NCI-H82 treated with DMSO at 0.1 percent for 48 hours (cell line): ENCODE measurements around the gene SIGMAR1.

ENCODE experiments used
- DNase-seq: peaks from one replicate; lab custom pipeline; 2025; ENCODE audit not compliant: unreplicated experiment; lab: John Stamatoyannopoulos, UW

SIGMAR1 gene

DNA sequence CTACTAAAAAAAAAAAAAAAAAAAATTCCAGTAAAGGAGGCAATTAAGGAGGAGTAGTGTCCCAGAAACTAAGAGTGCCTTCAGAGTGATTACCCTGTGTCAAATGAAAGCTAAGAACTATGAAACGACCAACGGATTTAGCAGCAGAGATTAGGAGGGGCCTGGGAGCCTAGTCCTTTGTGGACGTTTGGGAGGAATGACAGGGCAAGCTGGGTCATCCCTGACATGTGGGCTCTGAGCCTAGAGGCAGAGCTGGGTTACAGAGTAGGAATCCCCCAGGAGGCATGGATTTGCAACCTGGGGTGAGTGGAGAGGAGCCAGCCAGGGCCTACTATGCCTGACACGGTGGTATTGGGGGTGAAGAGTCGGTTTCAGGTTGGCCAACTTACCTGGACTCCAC, 4.4 kb downstream of the SIGMAR1 start:
- DNase-seq, result no peak

DNA sequence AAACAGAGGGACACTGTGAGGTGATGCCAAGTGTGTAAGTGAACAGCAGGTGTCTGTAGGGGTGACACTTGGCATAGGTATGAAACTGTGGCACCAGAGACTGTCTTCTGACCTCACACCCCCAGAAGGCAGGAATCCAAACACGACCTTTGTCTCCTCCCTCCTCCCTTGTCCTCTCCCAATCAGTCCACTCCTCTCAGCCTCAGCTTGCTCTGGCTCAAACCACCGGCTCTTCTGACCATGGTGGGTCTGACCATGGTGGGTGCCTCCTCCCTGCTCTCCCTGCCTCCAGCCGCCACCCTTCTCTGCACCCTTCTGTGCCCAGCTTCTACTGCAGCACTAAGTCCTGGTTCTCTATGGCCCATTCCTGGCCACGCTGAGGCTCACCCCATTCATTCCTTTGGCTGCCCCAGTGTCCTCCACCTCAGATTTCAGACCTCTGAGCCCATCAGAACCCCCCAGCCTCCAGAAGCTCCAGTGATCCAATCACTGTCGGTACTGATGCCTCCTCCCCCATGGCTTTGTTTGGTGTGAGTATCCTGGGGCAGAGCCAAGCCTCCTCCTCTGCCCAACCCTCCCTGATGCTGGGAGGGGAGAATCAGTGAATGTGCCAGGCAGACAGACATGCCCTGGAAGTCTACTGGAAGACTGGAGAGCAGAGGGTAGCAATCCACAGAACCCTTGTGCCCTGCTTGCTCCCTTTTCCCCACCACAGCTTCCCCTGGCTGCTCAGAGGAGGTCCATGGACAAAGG, 7.0 kb downstream of the SIGMAR1 start:
- DNase-seq, result no peak

DNA sequence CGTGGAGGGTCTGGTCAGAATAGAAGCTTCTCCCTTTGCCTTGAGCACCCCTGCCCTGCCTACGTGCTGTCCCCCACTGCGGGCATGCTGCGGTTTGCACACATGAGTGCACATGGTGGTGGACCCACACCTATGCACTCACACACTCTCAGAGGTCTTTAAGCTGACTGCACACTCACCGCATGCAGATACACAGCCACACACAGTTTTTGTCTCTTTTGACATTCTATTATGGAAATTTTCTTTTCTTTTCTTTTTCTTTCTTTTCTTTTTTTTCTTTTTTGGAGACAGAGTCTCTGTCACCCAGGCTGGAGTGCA, 8.1 kb downstream of the SIGMAR1 start:
- DNase-seq, result no peak

DNA sequence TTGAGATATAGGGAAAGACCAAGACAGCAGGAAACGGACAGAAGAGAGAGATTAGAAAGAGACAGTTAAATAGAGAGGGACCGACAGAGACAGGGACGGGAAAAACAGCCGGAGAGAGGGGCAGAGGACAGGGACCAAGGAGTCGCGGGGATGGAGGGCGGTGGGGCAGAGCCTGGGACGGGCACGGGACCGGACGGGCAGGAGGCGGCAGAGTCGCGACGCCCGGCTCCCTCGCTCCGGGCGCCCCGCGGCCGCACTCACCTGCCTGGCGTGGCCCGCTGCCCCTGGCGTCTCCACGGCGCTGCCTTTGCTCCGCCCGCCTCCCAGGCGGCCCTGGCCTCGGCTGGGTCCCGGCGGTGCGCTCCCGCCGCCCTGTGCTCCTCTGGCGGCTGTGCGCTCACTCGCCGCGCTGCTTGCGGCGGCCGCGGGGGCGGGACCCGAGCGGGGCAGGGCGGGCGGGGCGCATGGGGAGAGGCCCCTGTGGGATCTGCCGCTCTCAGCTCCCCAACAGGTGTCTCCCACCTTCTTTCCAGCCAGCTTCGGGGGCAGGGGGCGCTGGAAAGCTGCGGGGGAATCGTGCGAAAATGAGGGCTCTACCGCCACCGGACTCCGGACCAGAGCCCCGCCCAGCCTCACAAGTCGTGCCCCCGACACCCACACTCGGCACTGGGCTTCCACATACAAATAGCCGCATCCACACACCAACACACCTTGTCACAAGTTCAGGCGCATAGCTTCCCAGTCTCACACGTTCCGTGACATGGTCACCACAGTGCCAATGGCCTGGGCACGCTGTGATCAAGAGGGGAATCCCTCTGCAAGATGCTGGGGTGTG, 8.7 kb downstream of the SIGMAR1 start, which contains the start of gene ARID3C:
Gene ARID3C, minus strand, starts transcription at position 411 of the 835 bp plus-strand sequence. CDS start 1,052 bp downstream, outside the sequence.
- DNase-seq, result no peak

DNA sequence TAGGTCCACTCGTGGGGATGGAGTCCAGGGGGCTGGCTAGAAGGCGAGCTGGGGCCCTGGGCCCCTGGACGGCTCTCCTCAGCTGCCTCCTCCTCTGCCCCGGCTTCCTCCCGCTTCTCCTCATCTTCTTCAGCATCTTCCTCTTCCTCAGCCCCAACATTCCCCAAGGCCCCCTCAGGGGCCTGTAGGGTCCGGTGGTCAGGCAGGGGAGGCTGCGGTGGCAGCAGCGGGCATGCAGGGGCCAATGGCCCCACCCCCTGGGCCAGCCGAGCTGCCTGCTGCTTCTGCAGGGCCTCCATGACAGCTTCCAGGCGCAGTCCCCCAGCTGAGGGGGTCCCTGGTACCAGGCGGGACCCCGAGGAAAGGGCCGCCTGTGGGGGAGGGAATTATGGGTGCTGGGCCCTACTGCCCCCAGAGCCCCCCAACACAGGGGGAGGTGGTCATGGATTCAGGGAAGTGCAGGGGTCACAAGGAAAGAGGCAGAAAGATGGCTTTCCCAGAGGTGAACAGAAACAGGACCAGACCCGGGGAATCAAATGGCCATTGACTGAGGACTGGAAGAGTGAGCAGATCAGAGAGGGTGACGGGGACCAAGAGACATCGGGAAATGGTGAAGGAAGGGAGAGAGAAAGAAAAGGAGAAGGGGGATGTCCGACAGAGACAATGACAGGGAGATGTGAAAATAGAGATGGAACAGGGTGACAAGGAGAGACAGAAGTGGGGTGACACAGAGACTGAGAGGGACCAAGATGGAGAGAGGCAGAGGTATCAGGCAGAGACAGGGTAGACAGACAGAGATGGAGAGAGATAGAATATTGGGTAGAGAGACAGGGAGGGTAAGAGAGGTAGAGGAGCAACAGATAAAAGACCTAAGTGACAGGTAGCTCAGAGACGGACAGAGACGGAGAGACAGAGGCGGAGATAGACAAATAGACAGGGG, 9.6 kb downstream of the SIGMAR1 start:
- no peak for DNase-seq

DNA sequence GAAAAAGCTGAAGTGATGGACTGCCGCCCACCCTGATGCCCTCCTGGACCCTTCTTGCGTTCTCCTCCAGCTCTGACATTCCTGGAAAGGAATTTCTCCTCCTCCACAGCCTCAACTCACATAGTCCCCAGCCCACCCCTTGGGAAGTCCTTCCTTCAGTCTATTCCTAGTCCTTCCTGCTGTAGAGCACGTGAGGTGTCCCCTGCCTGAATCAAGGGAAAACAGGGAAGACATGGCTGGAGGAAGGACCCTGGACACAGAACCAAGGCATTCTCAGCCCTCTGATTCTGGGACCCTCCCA, 12.5 kb downstream of the SIGMAR1 start:
- DNase-seq, result no peak

DNA sequence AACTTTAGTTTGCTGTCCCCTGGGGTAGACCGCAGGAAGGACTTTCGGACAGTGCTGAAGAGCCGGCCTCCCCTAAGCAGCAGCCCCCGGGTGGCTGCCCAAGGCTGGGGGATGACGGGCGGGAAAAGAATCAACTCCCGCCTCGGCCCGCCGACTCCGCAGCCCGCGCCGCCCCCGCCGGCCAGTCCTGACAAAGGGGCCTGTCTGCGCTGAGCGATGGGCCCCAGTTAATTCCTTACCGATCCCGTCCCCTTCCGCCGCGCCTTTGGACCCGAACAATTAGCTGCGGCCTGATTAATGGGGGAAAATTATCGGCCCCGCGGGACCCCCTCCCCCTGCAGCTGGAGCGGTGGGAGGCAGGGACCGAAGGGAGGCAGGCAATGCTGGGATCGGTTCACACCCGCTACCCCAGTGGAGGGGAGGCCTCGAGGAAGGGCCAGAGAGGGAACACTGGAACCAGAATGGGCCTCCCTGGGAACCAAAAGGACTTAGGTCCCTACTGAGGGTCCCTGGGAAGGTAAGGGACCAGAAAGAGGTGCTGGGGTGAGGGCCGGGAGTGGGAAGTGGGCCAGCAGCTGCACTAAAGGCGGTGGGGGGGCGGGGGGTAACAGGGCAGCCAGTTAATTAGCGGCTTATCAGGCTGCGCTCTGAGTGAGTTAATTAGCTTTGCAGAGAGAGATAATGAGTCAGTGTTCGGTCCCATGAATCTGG, 13.0 kb downstream of the SIGMAR1 start:
- peak; percentile 38 for DNase-seq

DNA sequence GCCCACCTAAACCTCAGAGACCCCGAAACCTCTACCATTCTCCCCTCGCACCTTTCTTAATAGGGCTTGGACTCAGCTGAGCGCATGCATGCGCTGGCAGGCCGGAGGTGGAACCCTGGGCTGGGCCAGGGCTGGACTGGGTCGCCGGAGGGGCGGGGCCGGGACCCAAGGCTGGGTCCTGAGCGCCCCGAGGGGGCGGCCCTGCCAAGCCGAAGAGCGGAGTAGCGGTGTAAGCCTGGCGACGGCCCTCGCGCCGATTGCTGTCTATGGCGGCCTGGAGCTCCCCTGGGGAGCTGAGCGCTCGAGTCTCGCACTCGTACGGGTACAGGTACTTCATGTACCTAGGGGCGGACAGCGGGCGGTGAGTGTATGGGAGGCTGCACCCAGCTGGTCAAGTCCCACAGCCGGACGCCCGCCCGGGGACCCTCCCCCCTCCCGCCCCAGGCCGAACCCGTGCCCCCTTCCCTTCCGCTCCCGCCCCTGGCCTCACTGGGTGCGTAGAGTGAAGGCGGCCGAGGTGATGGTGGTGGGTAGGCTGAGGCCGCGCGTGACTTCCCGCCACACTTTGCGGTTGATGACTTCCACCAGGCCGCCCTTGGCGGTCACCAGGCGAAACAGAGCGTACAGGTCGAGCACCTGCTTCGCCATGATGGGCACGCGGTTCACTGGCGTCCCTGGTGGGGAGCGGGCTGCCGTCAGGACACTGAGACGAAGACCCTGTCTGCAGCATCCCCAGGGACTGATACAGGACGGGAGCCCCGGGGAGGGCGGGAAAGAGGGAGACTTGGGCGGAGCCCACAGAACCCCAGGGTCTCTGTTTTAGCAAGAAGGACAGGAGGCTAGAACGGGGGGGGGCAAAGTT, 14.0 kb downstream of the SIGMAR1 start:
- DNase-seq, result no peak

DNA sequence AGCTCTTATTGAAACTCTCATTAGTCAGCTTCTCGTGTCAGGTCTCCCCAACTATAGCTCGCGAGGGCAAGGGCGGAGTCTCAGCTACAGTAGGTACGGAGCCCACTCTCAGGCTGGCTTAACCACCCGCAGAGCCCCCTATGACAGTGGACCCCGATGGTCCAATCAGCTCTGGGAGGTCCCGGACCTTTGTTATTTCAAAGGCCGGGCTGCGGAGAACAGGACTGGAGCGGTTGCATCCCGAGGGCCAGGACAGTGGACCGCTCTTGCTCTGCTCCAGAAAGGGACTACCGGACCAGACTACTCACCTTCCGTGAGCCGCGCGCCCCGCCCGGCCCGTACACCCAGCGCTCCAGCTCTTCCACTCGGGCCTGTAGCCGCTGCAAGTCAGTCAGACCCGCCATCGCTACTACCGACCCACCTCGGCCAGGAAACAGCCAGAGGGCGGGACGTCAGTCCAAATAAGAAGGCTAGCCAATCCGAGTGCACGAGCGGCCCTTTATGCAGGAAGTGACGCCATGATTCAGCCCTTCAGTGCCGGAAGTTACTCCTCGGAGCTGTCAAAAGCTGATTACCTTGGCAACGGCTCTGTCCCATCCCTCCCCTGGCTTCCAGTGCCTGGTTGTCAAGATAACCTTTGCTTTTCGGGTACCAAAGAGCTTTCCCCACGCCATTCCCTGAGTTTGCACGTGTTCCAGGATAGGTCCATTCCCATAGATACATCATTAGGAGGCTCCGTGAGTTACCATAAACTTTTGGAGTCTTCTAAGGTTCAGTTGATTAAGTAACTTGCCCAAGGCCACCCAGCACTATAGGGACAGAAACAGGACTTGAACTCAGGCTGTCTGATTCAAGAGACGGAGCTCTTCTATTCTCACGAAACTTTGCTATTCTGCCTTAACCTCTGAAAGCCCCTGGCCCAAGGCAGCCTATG, 17.3 kb downstream of the SIGMAR1 start, which contains the start of gene DCTN3:
Gene DCTN3, minus strand, starts transcription at position 435 of the 934 bp plus-strand sequence. Its CDS starts 31 bp downstream, at position 404.
- peak; percentile 75 for DNase-seq

DNA sequence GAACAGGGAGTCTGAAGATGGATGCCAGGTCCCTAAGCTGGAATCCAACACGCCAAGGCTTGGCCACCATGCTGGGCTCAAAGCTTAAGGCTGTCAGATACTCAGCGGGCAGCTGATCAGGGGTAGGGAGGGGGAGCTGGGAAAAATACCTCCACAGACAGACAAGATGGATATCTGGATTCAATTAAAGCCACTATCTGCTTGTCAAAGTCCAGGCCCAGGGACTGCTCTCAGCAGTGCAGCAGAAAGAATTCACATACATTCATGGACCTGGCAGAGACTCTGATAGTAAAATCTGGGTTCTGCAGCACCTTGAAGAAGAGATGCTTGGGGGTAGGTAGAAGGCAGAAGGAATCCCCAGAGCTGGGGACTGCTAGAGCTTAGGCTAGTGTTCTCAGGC, 22.5 kb downstream of the SIGMAR1 start:
- no peak for DNase-seq

DNA sequence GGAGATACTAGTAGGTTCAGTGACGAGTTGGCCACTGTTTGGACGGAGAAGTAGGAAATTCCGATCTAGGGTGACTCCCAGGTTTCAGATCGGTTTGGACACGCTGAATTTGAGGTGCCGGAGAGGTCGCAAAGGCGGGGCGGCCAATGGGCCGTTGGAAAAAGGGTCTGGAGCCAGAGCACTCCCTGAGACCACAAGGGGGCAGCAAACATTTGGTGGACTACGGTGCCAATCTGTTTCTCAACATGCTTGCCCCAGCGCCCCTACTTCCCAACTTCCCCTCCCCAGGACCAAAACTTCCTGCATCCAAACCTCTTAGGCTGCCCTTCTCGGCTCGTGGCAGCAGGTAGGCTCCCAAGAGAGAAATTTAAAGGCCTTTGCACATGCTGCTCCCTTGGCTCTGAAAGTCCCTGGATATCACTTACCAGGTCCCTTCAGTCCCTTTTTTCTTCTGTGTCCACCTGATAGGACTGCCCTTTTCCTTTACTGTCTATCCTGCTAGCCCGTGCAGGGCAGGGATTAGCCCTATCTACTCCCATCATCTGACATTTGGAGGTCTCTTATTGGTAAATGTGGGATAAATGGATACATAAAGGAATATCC, 24.7 kb downstream of the SIGMAR1 start:
- DNase-seq, result peak; percentile 23

DNA sequence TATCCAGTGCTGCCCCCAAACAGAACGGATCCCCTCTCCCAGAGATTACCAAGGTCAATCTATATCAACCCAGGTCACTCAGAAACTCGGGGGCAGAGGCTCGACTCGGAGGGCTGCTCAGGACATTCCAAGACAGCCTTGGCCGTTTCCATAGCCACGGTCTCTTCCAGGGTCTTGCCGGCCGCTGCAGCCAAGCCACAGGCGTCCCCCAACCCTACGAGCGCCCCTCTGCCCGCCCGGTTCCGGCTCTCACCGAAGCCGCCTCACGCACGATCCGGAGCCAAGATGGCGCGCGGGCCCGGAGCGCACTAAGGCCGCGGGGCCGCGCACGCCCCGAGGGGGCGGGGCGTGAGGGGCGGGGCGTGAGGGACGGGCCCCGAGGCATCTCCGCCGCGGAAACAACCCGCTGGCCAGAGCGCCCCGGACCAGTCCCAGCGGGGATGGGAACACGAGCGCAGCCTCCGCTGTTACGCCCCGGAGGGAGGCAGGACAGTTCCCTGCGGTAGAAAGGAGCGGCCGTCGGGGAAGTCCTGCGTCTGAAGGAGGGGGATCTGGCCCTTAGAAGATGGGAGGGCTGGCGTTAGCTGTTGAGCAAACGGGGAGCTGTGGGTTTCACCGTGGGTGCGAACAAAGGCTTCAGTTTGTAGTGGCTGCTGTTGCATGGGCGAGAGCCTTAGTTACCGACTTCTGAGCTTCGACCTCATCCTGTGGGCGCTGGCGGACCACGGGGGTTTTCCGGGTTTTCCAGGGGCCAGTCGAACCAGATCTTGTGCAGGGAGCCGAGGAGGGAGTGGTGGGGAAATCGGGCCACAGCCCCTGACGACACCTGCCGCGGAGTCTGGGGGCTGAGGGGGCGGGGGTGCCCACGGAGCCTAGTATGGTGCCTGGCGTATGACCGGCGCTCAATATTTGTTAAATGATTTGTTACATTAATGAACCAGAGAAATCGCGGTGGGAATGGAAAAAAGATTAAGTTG, 25.5 kb downstream of the SIGMAR1 start, which contains the start of gene RPP25L:
Gene RPP25L, minus strand, starts transcription at position 287 of the 977 bp plus-strand sequence. CDS start 801 bp downstream, outside the sequence.
- no peak for DNase-seq

DNA sequence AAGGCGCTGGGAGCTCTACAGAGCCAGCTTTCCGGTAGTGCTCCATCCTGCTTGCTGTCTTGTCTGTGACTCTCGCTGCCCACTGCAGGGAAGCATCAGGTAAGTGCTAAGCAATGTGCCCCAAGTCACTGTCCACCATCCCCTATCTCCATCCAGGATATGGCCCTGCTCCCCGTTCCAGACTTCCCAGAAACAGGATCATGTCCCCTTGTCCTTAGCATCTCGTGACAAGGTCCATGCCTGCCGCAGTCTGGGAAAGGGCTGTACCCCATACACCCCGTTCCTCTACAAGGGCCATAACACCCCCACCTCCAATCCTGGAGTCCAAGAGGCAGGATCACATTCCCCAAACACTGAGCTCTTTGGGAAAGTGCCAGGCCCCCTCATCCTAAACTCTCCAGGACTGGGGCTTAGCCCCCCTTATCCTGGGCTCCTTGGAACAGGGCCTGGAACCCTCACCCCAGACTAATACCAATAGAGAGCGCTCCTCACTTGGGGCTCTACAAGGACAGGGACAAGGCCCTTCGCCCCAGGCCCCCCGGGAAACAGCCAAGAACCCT, 26.3 kb downstream of the SIGMAR1 start:
- no peak for DNase-seq

DNA sequence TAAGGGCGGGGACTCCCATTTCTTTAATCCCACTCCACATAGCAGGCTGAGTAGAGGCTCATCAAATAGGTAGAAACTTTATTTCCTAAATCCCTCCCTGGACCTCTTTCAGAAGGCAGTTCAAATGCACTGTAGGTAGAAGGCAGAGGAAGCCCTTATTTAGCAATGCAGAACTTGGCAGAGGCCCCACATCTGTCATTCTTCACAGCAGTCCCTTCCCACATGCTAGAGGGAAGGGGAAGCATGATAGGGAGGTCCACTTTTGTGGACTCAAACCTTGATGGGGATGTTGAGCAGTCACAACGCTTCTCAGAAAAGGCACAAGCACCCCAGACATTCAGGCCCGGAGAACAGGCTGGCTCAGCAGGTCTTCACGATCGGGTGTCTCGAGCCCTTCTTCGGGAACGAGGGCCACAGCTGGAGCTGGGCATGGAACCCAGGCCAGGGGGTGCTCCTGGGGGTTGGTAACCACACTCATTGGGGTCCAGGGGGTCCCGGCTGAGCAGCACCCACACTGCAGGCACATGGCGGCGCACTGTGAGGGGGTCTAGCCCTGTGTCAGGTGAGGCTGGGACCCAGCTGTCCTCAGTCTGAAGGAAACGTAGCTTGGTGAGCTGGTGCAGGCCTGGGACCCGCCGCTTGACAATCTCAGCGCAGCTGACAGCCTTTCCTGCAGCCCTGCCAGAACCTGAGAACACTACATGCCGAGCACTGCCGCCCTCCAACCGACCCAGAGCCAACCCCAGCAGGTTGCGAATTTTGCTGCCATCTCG, 27.0 kb downstream of the SIGMAR1 start:
- DNase-seq, result no peak

DNA sequence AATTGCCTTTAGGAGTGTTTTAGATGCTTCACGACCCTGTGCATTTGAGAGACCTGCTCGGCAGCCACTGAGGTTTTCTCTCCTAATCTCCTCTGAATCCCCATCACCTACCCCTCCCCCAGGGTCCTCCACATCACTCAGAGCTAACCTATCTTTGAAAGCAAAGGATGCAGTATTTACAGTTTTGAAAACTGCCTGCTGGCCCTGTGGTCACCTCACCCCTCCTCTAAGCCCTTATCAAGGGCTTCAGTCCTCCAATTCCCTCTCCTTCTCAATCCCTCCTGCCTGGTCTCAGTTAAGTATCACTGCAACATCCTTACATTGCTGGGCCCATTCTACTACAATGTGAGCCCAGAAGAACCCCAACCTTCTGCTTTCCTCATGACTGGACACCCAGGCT, 30.3 kb downstream of the SIGMAR1 start:
- DNase-seq, result no peak

DNA sequence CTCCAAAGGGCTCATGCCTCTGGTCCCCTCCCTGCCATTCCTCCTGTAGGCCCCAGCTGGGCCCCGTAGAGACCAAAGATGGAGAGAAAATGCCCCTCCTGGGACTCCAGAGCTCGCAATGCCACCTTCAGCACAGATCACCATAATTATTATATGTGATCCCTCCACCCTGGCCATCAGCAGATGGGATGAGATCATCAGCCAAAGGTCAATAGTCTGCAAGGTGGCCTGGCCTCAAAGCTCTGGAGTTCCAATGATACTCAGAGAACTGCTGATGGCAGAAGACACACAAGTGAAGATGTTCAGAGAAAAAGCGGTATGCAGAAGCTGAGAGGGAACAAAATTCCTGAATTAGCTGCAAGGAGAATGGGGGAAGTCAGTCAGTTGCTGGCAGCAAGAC, 30.7 kb downstream of the SIGMAR1 start:
- DNase-seq, result no peak
